MM.1S (cell line): ENCODE data around the gene SPA17.
A peak's percentile ranks its signal among the peaks of the same experiment; 100 is the strongest.

ENCODE experiments used
- DNase-seq: peaks from one replicate; pipeline ENCODE4 v3.0.0-alpha.2; 2015
- H2AFZ ChIP-seq: fragments of 300-600 bp; sonication (generic); 2 replicates; pipeline ENCODE4 v1.6.0; 2016; ENCODE audit warnings: antibody characterized with exemption, low read length
- H3F3A ChIP-seq: fragments of 300-600 bp; sonication (generic); 2 replicates; pipeline ENCODE4 v1.6.1; 2016; ENCODE audit warnings: mild to moderate bottlenecking, antibody characterized with exemption, low read length, moderate library complexity, mixed read lengths; ENCODE audit not compliant: insufficient read depth
- H3K27ac ChIP-seq: fragments of 300-600 bp; sonication (generic); 2 replicates; pipeline ENCODE4 v1.5.1; 2016; ENCODE audit warnings: mild to moderate bottlenecking, low read length
- H3K27me3 ChIP-seq: fragments of 300-600 bp; sonication (generic); replicated peaks from 2 replicates; pipeline ENCODE4 v1.6.0; 2016; ENCODE audit warnings: low read length; ENCODE audit not compliant: insufficient read depth
- H3K36me3 ChIP-seq: fragments of 300-600 bp; sonication (generic); replicated peaks from 2 replicates; pipeline ENCODE4 v1.6.1; 2016; ENCODE audit warnings: mild to moderate bottlenecking, low read length, mixed read lengths; ENCODE audit not compliant: insufficient read depth
- H3K4me1 ChIP-seq: fragments of 300-600 bp; sonication (generic); 2 replicates; pipeline ENCODE4 v1.6.1; 2016; ENCODE audit warnings: low read length, mixed read lengths
- H3K4me2 ChIP-seq: fragments of 300-600 bp; sonication (generic); 2 replicates; pipeline ENCODE4 v1.6.0; 2016; ENCODE audit warnings: low read depth, low read length
- H3K4me3 ChIP-seq: fragments of 300-600 bp; sonication (generic); 2 replicates; pipeline ENCODE4 v1.5.1; 2016; ENCODE audit warnings: low read length, mixed read lengths
- H3K79me2 ChIP-seq: fragments of 300-600 bp; sonication (generic); 2 replicates; pipeline ENCODE4 v1.6.1; 2016; ENCODE audit warnings: mixed run types, low read length, mixed read lengths
- H3K9ac ChIP-seq: fragments of 300-600 bp; sonication (generic); 2 replicates; pipeline ENCODE4 v1.6.1; 2016; ENCODE audit warnings: low read length, mixed read lengths
- H3K9me2 ChIP-seq: fragments of 300-600 bp; sonication (generic); replicated peaks from 2 replicates; pipeline ENCODE4 v1.6.1; 2016; ENCODE audit warnings: mild to moderate bottlenecking, low read length, mixed read lengths; ENCODE audit not compliant: insufficient read depth
- H3K9me3 ChIP-seq: fragments of 300-600 bp; sonication (generic); replicated peaks from 2 replicates; pipeline ENCODE4 v1.6.1; 2016; ENCODE audit warnings: mild to moderate bottlenecking, low read length, mixed read lengths; ENCODE audit not compliant: insufficient read depth
- H4K20me1 ChIP-seq: fragments of 300-600 bp; sonication (generic); 2 replicates; pipeline ENCODE4 v1.6.1; 2016; ENCODE audit warnings: mild to moderate bottlenecking, low read length, moderate library complexity, mixed read lengths; ENCODE audit not compliant: insufficient read depth
- CTCF ChIP-seq: fragments of 300-600 bp; sonication (generic); IDR thresholded peaks from 2 replicates; pipeline ENCODE4 v1.5.1; 2016; ENCODE audit warnings: antibody characterized with exemption, low read length, mixed read lengths
- EZH2 ChIP-seq: fragments of 300-600 bp; sonication (generic); optimal IDR thresholded peaks from 2 replicates; pipeline ENCODE3; 2017; ENCODE audit warnings: low read depth, mild to moderate bottlenecking, antibody characterized with exemption, low read length, mixed read lengths
- EZH2phosphoT487 ChIP-seq: fragments of 300-600 bp; sonication (generic); IDR thresholded peaks from 2 replicates; pipeline ENCODE4 v1.6.1; 2018; ENCODE audit warnings: antibody characterized with exemption, low read length

Gene SPA17

GRCh38 chr11:124742555-124742954 is 68.9 kb downstream of the SPA17 start:
- Histone ChIP-seq H3K27ac (no peak overlapping the region), H3K79me2 (no peaks in the 10 kb centered on the region), H3K4me3 (no peak overlapping the region), H4K20me1 (no peaks in the 10 kb centered on the region), H3K9ac (no peak overlapping the region), H3K9me2 (no peaks in the 10 kb centered on the region), H3K4me2 (no peak overlapping the region), H2AFZ (no peak overlapping the region), H3K9me3 (no peaks in the 10 kb centered on the region), H3F3A (peaks cover 3% of the 10 kb centered on the region; the same call in 1 of the 2 replicates), H3K27me3 (no peaks in the 10 kb centered on the region), H3K4me1 (peaks cover 11% of the 10 kb centered on the region; the same call in 1 of the 2 replicates), H3K36me3 (no peaks in the 10 kb centered on the region)
- no peak for DNase-seq
- TF ChIP-seq CTCF (no peak), EZH2 (no peak), EZH2phosphoT487 (no peak)

- H3K27ac ChIP-seq: no peak overlapping the region
- no peak for TF ChIP-seq CTCF
- no peak for TF ChIP-seq EZH2phosphoT487
- TF ChIP-seq EZH2: no peak
- no peaks in the 10 kb centered on the region for H3K27me3 ChIP-seq
- H3K9me3 ChIP-seq: no peaks in the 10 kb centered on the region
- H3K9me2 ChIP-seq: no peaks in the 10 kb centered on the region
- no peak overlapping the region for H2AFZ ChIP-seq
- no peak for DNase-seq
- H3K4me3 ChIP-seq: no peak overlapping the region
- H3K9ac ChIP-seq: no peak overlapping the region
- peaks cover 3% of the 10 kb centered on the region; the same call in 1 of the 2 replicates for H3F3A ChIP-seq
- H3K4me1 ChIP-seq: peaks cover 11% of the 10 kb centered on the region; the same call in 1 of the 2 replicates
- H3K36me3 ChIP-seq: no peaks in the 10 kb centered on the region
- no peak overlapping the region for H3K4me2 ChIP-seq
- no peaks in the 10 kb centered on the region for H3K79me2 ChIP-seq
- H4K20me1 ChIP-seq: no peaks in the 10 kb centered on the region
Observed at GRCh38 chr11:124743050-124743449, 69.3 kb downstream of the SPA17 start.

GRCh38 chr11:124745270-124745834 is 71.6 kb downstream of the SPA17 start:
- DNase-seq: no peak
- Histone ChIP-seq H3K27me3 (no peaks in the 10 kb centered on the region), H2AFZ (no peak overlapping the region), H3K4me3 (peak overlapping the region; percentile 86; the same call in 1 of the 2 replicates), H3K9ac (no peak overlapping the region), H3F3A (peaks cover 3% of the 10 kb centered on the region; the same call in 1 of the 2 replicates), H3K4me1 (peaks cover 14% of the 10 kb centered on the region), H3K36me3 (no peaks in the 10 kb centered on the region), H3K27ac (no peak overlapping the region), H4K20me1 (no peaks in the 10 kb centered on the region), H3K4me2 (peak overlapping the region; percentile 96; the same call in 1 of the 2 replicates), H3K9me2 (no peaks in the 10 kb centered on the region), H3K79me2 (no peaks in the 10 kb centered on the region), H3K9me3 (no peaks in the 10 kb centered on the region)
- TF ChIP-seq CTCF (no peak), EZH2 (no peak), EZH2phosphoT487 (no peak)
